OCI-LY3 (cell line): ENCODE measurements around the gene BAZ2B.

Experiments used
- EZH2phosphoT487 ChIP-seq: fragments of 200-600 bp; shearing (Covaris generic); IDR thresholded peaks from 2 replicates; pipeline ENCODE4 v1.6.1; 2018; ENCODE audit warnings: antibody characterized with exemption, mixed run types, low read depth
- TF ChIP-seq, protein P1 (sequence below): fragments of 200-600, 300-600 bp; sonication (generic); IDR thresholded peaks from 2 replicates; pipeline ENCODE4 v1.5.1; 2014; ENCODE audit warnings: antibody characterized with exemption, low read length, low read depth

DNA sequence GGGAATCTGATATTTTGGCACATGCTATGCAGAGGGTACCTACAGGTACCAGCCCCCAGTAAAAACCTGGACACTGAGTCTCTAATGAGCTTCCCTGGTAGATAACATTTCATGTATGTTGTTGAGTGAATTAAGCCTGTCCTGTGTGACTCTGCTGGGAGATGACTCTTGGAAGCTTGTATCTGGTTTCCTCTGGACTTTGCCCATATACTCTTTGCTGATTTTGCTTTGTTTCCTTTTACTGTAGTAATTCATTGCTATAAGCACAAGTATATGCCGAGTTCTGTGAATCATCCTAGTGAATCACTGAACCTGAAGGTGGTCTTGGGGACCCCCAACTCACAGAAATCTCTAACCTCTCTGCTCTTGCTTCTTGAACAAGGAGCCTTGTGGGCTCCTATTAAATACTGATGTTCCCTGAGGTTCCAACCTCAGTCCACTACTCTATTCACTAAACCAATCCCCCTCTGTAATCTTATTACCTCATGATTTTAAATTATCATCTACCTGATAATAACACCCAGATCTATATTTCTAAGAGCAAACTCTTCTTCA is 235.6 kb downstream of the BAZ2B start:
- TF ChIP-seq, protein P1, sequence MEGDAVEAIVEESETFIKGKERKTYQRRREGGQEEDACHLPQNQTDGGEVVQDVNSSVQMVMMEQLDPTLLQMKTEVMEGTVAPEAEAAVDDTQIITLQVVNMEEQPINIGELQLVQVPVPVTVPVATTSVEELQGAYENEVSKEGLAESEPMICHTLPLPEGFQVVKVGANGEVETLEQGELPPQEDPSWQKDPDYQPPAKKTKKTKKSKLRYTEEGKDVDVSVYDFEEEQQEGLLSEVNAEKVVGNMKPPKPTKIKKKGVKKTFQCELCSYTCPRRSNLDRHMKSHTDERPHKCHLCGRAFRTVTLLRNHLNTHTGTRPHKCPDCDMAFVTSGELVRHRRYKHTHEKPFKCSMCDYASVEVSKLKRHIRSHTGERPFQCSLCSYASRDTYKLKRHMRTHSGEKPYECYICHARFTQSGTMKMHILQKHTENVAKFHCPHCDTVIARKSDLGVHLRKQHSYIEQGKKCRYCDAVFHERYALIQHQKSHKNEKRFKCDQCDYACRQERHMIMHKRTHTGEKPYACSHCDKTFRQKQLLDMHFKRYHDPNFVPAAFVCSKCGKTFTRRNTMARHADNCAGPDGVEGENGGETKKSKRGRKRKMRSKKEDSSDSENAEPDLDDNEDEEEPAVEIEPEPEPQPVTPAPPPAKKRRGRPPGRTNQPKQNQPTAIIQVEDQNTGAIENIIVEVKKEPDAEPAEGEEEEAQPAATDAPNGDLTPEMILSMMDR: no peak
- TF ChIP-seq EZH2phosphoT487: no peak
